Stimulated activated naive CD8-positive, alpha-beta T cell treated with anti-CD3 and anti-CD28 coated beads, Interleukin-15, amount 100 ng/mL, for 72 hours (primary cell): ENCODE results near the gene GPR15LG.
A peak's percentile ranks its signal among the peaks of the same experiment; 100 is the strongest.
"Not testable (repeated sequence)": the region's sequence is repeated elsewhere in the genome, so short reads cannot be mapped to it uniquely, and the experiment has no call there.

ENCODE experiments used
- ATAC-seq: fragments of 150-1000 bp; cut with Tn5 transposase; 2 replicates; pipeline ENCODE4 v1.10.0; 2021; ENCODE audit warnings: mild to moderate bottlenecking, moderate library complexity
- DNase-seq, 2 donors: peaks; one replicate each; pipeline ENCODE4 v3.0.0; 2021 to 2022
- H3K27ac Mint-ChIP-seq, 2 donors: one replicate each; pipeline ENCODE4 v1.8.0; 2022; ENCODE audit warnings: mild to moderate bottlenecking in 2 of 2, mixed read lengths in 2 of 2, moderate library complexity in 2 of 2
- H3K27me3 Mint-ChIP-seq: one replicate; pipeline ENCODE4 v1.8.0; 2022; ENCODE audit warnings: mixed read lengths
- H3K4me1 Mint-ChIP-seq: one replicate; pipeline ENCODE4 v1.8.0; 2022; ENCODE audit warnings: mild to moderate bottlenecking, mixed read lengths
- H3K4me3 Mint-ChIP-seq, 2 donors: one replicate each; pipeline ENCODE4 v1.8.0; 2022; ENCODE audit warnings: mild to moderate bottlenecking in 2 of 2, mixed read lengths in 2 of 2, moderate library complexity in 1 of 2
- H3K9me3 Mint-ChIP-seq, 2 donors: one replicate each; pipeline ENCODE4 v1.8.0; 2022; ENCODE audit warnings: mixed read lengths in 2 of 2

GPR15LG gene

DNA sequence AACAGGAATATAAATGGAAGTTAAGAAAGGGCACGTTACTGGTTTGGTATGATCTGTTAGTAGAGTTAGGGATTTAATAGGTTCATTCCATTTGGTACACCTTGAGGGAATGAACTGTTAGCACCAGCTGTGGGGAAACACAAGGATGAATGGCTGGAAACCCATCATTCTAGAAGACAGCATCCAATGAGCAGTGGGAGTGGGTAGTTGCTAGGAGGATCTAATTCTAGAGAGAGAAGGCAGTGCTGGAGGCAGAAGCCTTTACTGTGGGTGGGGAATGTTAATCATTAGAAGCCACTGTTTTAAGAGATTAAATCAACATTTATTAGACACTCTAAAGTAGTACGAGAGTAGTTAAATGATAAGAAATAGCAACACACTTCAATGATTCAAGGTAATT is 15.5 kb upstream of the GPR15LG start:
- ATAC-seq (no peak), DNase-seq (no peak)
- Mint-ChIP-seq H3K4me3 (no peak overlapping the region), H3K4me1 (peaks cover 40% of the 10 kb centered on the region), H3K9me3 (no peaks in the 10 kb centered on the region), H3K27ac (no peak overlapping the region), H3K27me3 (no peaks in the 10 kb centered on the region)

DNA sequence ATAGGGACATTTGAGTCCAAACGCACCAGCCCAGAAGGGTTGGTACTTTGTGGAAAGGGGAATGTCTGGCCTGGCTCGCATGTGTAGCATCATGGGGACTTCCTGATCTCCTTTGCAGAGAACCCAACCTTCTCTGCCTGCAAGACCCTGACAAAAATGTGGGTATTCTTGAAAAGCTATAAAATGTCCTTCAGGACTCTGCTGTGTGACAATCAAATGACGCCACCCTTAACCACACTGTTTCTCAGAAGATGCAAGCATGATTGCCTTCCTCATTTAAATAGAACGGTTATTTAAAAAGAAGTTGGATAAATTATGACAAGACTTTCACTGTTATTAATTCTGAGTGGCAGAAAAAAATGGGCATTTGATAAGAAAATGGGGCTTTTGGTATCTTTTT is 15.1 kb upstream of the GPR15LG start:
- Mint-ChIP-seq H3K4me1 (peaks cover 35% of the 10 kb centered on the region), H3K9me3 (no peaks in the 10 kb centered on the region), H3K4me3 (no peak overlapping the region), H3K27ac (peak overlapping the region in 1 of 2 donors; percentile 48), H3K27me3 (peaks cover 5% of the 10 kb centered on the region)
- ATAC-seq (no peak), DNase-seq (no peak)

DNA sequence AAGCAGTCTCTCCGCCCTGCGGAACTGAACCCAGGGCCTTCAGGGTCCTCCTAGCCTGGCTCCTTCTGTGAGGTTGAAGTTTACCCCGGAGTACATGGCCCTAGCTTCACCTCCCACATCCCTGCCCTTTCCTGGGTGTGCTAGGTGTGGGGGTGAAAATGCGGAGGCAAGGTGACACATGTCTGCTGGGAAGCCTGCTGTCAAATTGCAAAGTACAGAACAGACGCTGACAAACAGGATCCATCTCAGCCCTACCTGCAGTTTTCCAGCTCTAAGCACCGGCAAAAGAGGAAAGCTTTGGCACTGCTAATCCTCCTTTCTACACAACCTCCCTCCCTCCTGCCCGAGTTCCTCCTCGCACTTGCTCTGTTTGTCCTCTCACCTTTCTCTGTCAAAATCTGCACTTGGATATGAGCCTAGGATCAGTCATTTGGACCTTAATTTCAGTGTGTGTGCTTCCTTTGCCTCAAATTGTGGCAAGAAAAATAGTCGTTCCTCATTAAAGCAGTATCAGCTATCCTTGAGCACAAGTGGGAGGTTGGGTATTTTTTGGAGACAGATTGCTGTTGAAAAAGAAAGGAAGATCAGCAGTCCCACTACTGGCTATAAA is 14.4 kb upstream of the GPR15LG start:
- peak overlapping the region in 1 of 2 donors; percentile 48 for H3K27ac Mint-ChIP-seq
- no peak for DNase-seq
- H3K4me1 Mint-ChIP-seq = peaks cover 33% of the 10 kb centered on the region
- peaks cover 9% of the 10 kb centered on the region for H3K27me3 Mint-ChIP-seq
- H3K4me3 Mint-ChIP-seq = no peak overlapping the region
- no peaks in the 10 kb centered on the region for H3K9me3 Mint-ChIP-seq
- no peak for ATAC-seq

DNA sequence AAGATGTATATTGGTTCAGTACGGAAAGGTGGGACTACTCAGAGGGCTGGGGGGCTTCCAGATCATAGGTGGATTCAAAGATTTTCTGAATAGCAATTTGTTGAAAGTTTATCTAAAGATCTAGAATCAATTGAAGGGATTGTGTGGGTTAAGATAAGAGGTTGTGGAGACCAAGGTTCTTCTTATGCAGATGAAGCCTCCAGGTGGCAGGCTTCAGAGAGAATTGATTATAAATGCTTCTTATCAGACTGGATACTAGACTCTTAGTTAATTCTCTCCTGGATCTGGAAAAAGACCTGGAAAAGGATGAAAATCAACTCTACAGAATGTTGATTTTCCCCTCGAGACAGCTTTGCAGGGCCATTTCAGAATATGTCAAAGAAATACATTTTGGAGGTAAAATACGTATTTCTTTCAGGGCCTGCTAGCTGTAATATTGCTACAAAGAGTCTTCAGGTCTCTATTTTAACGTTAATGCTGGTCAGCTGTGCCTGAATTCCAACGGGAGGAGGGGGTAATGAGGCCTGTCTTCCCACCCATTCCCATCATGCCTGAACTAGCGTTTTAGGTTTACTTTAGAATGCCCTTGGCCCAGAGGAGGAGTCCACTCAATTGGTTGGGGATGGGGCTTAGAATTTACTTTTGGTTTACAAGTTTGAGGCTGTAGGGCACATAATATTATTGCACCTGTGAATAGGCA is 12.8 kb upstream of the GPR15LG start:
- peaks cover 9% of the 10 kb centered on the region for H3K27me3 Mint-ChIP-seq
- H3K27ac Mint-ChIP-seq = peak overlapping the region in 1 of 2 donors; percentile 66

DNA sequence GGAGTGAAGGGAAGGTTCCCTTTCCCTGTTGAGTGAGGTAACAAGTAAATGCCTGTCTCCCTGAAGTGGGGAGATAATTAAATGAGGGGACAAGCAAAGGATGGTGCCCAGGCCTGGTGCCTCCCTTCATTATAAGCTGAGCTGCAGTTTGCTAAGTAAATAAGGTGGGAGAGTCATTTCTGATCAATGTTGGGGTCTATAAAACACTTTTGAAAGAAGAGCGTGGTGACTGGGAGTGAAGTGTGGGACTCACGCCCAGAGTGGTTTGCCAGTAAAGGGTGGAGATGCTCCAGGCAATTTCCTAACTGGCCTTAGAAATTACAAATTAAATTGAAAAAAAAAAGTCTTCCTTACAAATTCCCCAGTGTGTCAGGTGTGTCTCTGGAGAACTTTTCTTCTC is 9.6 kb upstream of the GPR15LG start:
- Mint-ChIP-seq H3K4me1 (peaks cover 9% of the 10 kb centered on the region), H3K27me3 (peaks cover 9% of the 10 kb centered on the region), H3K27ac (no peak overlapping the region), H3K9me3 (no peaks in the 10 kb centered on the region), H3K4me3 (no peak overlapping the region)
- ATAC-seq = no peak
- no peak for DNase-seq

More for the DNA sequence above, 12.8 kb upstream of the GPR15LG start:
- no peak overlapping the region for H3K4me3 Mint-ChIP-seq
- ATAC-seq (no peak), DNase-seq (no peak)
- no peaks in the 10 kb centered on the region for H3K9me3 Mint-ChIP-seq
- H3K4me1 Mint-ChIP-seq = peaks cover 27% of the 10 kb centered on the region

GRCh38 chr10:84164442-84164841 is 9.2 kb upstream of the GPR15LG start:
- no peak for ATAC-seq
- DNase-seq = no peak

GRCh38 chr10:84166620-84167288 is 6.8 kb upstream of the GPR15LG start:
- H3K4me3 Mint-ChIP-seq = no peak overlapping the region
- DNase-seq (no peak), ATAC-seq (no peak)
- H3K9me3 Mint-ChIP-seq = no peaks in the 10 kb centered on the region
- H3K4me1 Mint-ChIP-seq = peaks cover 4% of the 10 kb centered on the region
- peaks cover 9% of the 10 kb centered on the region for H3K27me3 Mint-ChIP-seq
- H3K27ac Mint-ChIP-seq = no peak overlapping the region

More at GRCh38 chr10:84164442-84164841, 9.2 kb upstream of the GPR15LG start:
- Mint-ChIP-seq H3K4me1 (peaks cover 5% of the 10 kb centered on the region), H3K27me3 (peaks cover 9% of the 10 kb centered on the region), H3K4me3 (no peak overlapping the region), H3K9me3 (no peaks in the 10 kb centered on the region), H3K27ac (no peak overlapping the region)

- not testable (repeated sequence) for H3K27ac Mint-ChIP-seq, ATAC-seq, H3K9me3 Mint-ChIP-seq, H3K4me3 Mint-ChIP-seq, H3K27me3 Mint-ChIP-seq, DNase-seq, H3K4me1 Mint-ChIP-seq
Observed at GRCh38 chr10:84167289-84167653, 6.3 kb upstream of the GPR15LG start.

DNA sequence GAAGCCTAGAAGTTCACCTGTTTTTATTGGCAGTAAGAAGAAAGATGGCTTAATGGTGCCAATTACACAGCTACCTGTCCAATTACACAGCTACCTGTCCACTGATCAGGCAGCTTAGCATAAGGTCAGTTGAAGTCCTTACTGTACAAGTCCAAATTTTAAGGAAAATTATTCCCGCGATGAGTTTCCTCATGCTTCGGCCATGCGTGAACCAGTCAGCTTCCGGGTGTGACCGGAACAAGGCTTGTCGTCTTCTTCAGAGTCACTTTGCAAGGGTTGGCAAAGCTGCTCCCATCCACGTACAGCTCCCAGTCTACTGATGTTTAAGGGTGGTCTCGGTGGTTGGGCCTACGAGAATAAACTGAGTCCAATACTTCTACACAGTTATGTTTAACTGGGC is 5.2 kb upstream of the GPR15LG start:
- not testable (repeated sequence) for DNase-seq, H3K9me3 Mint-ChIP-seq, ATAC-seq, H3K4me3 Mint-ChIP-seq, H3K27ac Mint-ChIP-seq, H3K27me3 Mint-ChIP-seq, H3K4me1 Mint-ChIP-seq

DNA sequence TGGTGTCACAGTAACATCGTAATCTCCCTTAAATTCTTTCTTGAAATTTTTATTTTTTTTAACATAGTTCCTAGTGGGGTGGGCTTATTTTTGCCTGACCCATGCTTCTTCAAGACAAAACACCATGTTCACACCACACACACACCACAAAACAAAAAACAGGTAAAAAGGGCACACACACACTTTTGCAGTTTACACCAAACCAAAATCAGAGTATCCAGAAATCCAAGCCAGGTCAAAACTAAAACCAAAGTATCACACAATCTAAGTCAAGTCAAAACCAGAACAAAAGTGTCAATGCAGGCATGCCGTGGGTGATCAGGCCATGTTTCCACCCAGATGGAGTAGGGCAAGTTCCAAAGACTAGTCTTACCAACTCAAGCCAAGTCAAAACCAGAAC is 2.4 kb upstream of the GPR15LG start:
- not testable (repeated sequence) for H3K4me3 Mint-ChIP-seq, ATAC-seq, H3K27ac Mint-ChIP-seq, H3K9me3 Mint-ChIP-seq, H3K4me1 Mint-ChIP-seq, H3K27me3 Mint-ChIP-seq, DNase-seq

GRCh38 chr10:84171700-84172466 is 1.7 kb upstream of the GPR15LG start:
- ATAC-seq, H3K4me1 Mint-ChIP-seq, H3K9me3 Mint-ChIP-seq, H3K4me3 Mint-ChIP-seq, DNase-seq, H3K27ac Mint-ChIP-seq, H3K27me3 Mint-ChIP-seq: not testable (repeated sequence)

GRCh38 chr10:84172467-84173356 is 889 bp upstream of the GPR15LG start:
- no peak for ATAC-seq

GRCh38 chr10:84175436-84175835 is 1.8 kb downstream of the GPR15LG start:
- Mint-ChIP-seq H3K27ac (no peak overlapping the region), H3K4me3 (no peak overlapping the region), H3K27me3 (no peaks in the 10 kb centered on the region), H3K4me1 (no peaks in the 10 kb centered on the region), H3K9me3 (no peaks in the 10 kb centered on the region)
- ATAC-seq (no peak), DNase-seq (no peak)

More at GRCh38 chr10:84172467-84173356, 889 bp upstream of the GPR15LG start:
- Mint-ChIP-seq H3K9me3 (no peaks in the 10 kb centered on the region), H3K4me3 (no peak overlapping the region), H3K4me1 (no peaks in the 10 kb centered on the region), H3K27me3 (no peaks in the 10 kb centered on the region), H3K27ac (peak overlapping the region in 1 of 2 donors; percentile 74)
- no peak for DNase-seq

DNA sequence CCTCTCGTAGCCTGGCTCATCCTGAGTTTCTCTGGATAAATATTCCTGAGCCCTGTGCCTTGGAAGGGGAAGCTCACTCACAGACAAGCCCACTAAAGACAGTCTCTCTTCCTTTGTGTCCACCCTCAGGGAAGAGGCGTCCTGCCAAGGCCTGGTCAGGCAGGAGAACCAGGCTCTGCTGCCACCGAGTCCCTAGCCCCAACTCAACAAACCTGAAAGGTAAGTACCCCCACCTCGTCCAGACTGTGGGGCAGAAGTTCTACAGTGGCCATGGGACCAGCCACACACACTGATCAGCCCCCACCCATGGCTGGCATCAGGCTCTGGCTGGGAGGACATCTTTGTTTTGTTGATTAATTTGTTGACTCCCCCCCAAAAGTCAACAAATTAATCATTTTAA is 2.8 kb downstream of the GPR15LG start:
- no peaks in the 10 kb centered on the region for H3K27me3 Mint-ChIP-seq
- ATAC-seq (no peak), DNase-seq (no peak)
- peak overlapping the region; percentile 1 to 86 for H3K27ac Mint-ChIP-seq
- no peaks in the 10 kb centered on the region for H3K9me3 Mint-ChIP-seq
- H3K4me3 Mint-ChIP-seq = no peak overlapping the region
- no peaks in the 10 kb centered on the region for H3K4me1 Mint-ChIP-seq
